Mammary epithelial cell (primary cell): Measurements from ENCODE around the gene HOXC13.

Experiments used
- CTCF ChIP-seq, 2 donors: IDR thresholded peaks in 1 of 2; conservative IDR thresholded peaks in 1 of 2; 2 replicates each; pipeline ENCODE4 v1.5.1; 2011 to 2012; ENCODE audit warnings: inconsistent platforms in 2 of 2, low read length in 2 of 2, mild to moderate bottlenecking in 2 of 2, control low read depth in 1 of 2, low read depth in 1 of 2; ENCODE audit not compliant: insufficient read depth in 1 of 2; ENCODE audit errors: extremely low read depth in 1 of 2
- EZH2 ChIP-seq: IDR thresholded peaks from 2 replicates; pipeline ENCODE4 v1.6.1; 2012; ENCODE audit warnings: low read length, inconsistent platforms, borderline replicate concordance

DNA sequence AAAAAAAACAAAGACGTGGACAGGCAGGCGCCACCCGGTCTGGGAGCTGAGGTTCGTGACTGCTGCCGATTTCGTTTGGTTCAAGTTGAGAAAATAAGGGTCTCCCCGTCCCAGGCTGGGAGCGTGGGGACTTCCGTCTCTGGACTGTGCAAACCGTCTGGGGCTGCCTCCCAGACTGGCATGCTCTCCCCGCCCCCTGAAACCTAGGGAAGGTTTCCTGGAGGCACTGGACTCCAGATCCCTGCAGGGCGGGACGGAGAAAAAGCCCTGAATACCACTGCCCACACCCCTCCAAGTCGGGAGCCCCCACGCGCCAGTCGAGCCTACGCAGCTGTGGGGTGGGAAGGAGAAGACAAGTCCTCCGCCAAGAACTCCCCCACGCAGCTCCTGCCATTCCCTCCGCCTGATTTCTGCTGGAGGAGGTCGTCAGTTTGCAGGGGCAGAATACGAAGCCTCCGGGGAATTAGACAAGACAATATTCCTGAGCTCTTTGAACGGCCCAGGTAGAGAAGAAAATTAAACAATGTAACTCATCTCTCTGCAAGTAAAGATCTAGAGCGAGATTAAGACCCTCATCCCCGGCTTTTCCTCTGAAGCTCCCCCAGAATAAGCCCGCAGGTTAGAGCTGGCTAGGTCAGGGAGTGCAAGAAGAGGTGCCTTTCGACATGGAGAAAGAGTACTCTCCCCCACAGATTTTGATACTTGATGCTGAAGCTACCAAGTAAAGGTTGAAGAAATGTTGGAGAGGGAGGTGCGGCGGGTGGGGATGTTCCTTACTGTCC, 10.4 kb upstream of the HOXC13 start:
- no peak for TF ChIP-seq CTCF (conservative IDR thresholded peaks at IDR 0.05 in 1 of 2, IDR thresholded peaks at IDR 0.05 in 1 of 2; ENCODE audit: extremely low read depth in 1 of 2, insufficient read depth in 1 of 2, low read depth in 1 of 2, low read length in 2 of 2)
- TF ChIP-seq EZH2: peak; percentile 84
